ENCODE data around the gene ITSN2.
"Not testable (repeated sequence)": the region's sequence is repeated elsewhere in the genome, so short reads cannot be mapped to it uniquely, and the experiment has no call there.

ITSN2 gene

GRCh38 chr2:24214880-24215279 lies 145.5 kb downstream of the ITSN2 start:
- no peak for DNase-seq (ENCODE audit: low spot score)

- DNase-seq (ENCODE audit: low spot score) = no peak
Observed at GRCh38 chr2:24211408-24211807, 148.9 kb downstream of the ITSN2 start.

- DNase-seq (ENCODE audit: low spot score) = no peak
Observed at GRCh38 chr2:24210723-24211122, 149.6 kb downstream of the ITSN2 start.

GRCh38 chr2:24210106-24210455 lies 150.3 kb downstream of the ITSN2 start:
- DNase-seq (ENCODE audit: low spot score) = no peak

GRCh38 chr2:24209389-24210105 lies 150.8 kb downstream of the ITSN2 start:
- no peak for DNase-seq (ENCODE audit: low spot score)

GRCh38 chr2:24208490-24208889 lies 151.8 kb downstream of the ITSN2 start:
- no peak for DNase-seq (ENCODE audit: low spot score)

GRCh38 chr2:24207359-24207758 lies 153.0 kb downstream of the ITSN2 start:
- DNase-seq (ENCODE audit: low spot score) = no peak

- DNase-seq (ENCODE audit: low spot score) = no peak
Observed at GRCh38 chr2:24206714-24207113, 153.6 kb downstream of the ITSN2 start.

- no peak for DNase-seq (ENCODE audit: low spot score)
Observed at GRCh38 chr2:24206242-24206641, 154.1 kb downstream of the ITSN2 start.

- no peak for DNase-seq (ENCODE audit: low spot score)
Observed at GRCh38 chr2:24205131-24205530, 155.2 kb downstream of the ITSN2 start.

GRCh38 chr2:24204505-24204904 lies 155.8 kb downstream of the ITSN2 start:
- no peak for DNase-seq (ENCODE audit: low spot score)

- DNase-seq (ENCODE audit: low spot score) = no peak
Observed at GRCh38 chr2:24203787-24204150, 156.6 kb downstream of the ITSN2 start.

- no peak for DNase-seq (ENCODE audit: low spot score)
Observed at GRCh38 chr2:24203029-24203786, 157.1 kb downstream of the ITSN2 start.

- DNase-seq (ENCODE audit: low spot score) = no peak
Observed at GRCh38 chr2:24200799-24201198, 159.5 kb downstream of the ITSN2 start.

GRCh38 chr2:24199968-24200590 lies 160.3 kb downstream of the ITSN2 start:
- no peak for DNase-seq (ENCODE audit: low spot score)

- DNase-seq (ENCODE audit: low spot score) = not testable (repeated sequence)
Observed at GRCh38 chr2:24197213-24197612, 163.1 kb downstream of the ITSN2 start.

GRCh38 chr2:24191848-24192247 lies 168.5 kb downstream of the ITSN2 start:
- no peak for DNase-seq (ENCODE audit: low spot score)

- no peak for DNase-seq (ENCODE audit: low spot score)
Observed at GRCh38 chr2:24191156-24191555, 169.2 kb downstream of the ITSN2 start.

- DNase-seq (ENCODE audit: low spot score) = no peak
Observed at GRCh38 chr2:24190503-24190902, 169.8 kb downstream of the ITSN2 start.

- DNase-seq (ENCODE audit: low spot score) = no peak
Observed at GRCh38 chr2:24189551-24189950, 170.8 kb downstream of the ITSN2 start.

- DNase-seq (ENCODE audit: low spot score) = no peak
Observed at GRCh38 chr2:24183366-24184069, 176.8 kb downstream of the ITSN2 start.

GRCh38 chr2:24182507-24182906 lies 177.8 kb downstream of the ITSN2 start:
- DNase-seq (ENCODE audit: low spot score) = no peak

- no peak for DNase-seq (ENCODE audit: low spot score)
Observed at GRCh38 chr2:24181849-24182248, 178.5 kb downstream of the ITSN2 start.
